ENCODE data around the gene ESYT2. TPM values are rescaled to one million over a fixed set of nuclear protein-coding genes. Genes with fewer than 3 reads are reported as not detected.
A peak's percentile ranks its signal among the peaks of the same experiment; 100 is the strongest.

The ESYT2 gene
- total and polyA plus RNA-seq, 2 donors (not counting 1 experiment from before 2014, with no cell fraction given), result 66.0 to 93.0 TPM

DNA sequence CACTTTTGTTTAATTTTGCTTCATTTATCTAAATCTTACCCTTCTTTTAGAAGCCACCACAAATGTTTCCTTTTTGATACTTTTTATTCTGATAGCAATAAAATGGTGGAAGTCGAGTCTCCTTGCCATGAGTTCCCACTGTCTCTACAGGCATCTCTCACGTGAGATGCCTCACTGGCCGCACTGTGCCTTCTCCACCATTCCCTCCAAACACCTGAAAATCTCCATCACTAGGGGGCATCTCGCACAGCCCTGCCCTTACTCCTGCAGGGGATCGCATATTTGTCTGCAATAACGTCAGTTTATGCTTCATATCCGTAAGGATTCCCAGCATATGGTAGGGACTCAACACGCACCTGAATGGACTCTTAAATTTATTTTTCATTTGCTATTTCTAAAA lies 68.4 kb downstream of the ESYT2 start:
- Histone ChIP-seq H3K4me3 (replicated peaks in 1 of 4; ENCODE audit: control extremely low read depth in 1 of 4, insufficient read depth in 1 of 4, low read depth in 3 of 4, low read length in 4 of 4) (no peak overlapping the region), H3K36me3 (ENCODE audit: control insufficient read depth, insufficient read depth, low read length) (peaks cover 16% of the 10 kb centered on the region), H3K27ac (ENCODE audit: insufficient read depth, low read length) (no peak overlapping the region), H3K9ac (ENCODE audit: insufficient read depth, low read length) (no peak overlapping the region), H3K27me3 (ENCODE audit: control insufficient read depth, insufficient read depth, low read length) (no peaks in the 10 kb centered on the region), H3K4me2 (ENCODE audit: extremely low read depth, insufficient read depth, low read length) (no peak overlapping the region), H3K79me2 (ENCODE audit: control insufficient read depth, insufficient read depth, low read length) (no peaks in the 10 kb centered on the region), H3K9me3 (ENCODE audit: control insufficient read depth, insufficient read depth, low read depth, low read length) (no peaks in the 10 kb centered on the region), H2AFZ (ENCODE audit: low read length) (no peak overlapping the region), H4K20me1 (ENCODE audit: control insufficient read depth, extremely low read depth, insufficient read depth, low read length) (no peaks in the 10 kb centered on the region), H3K4me1 (ENCODE audit: control insufficient read depth, extremely low read depth, insufficient read depth, low read length) (no peaks in the 10 kb centered on the region)
- no peak for TF ChIP-seq EZH2 (IDR thresholded peaks at IDR 0.05; ENCODE audit: low read length, missing control alignments)
- TF ChIP-seq, protein P1, sequence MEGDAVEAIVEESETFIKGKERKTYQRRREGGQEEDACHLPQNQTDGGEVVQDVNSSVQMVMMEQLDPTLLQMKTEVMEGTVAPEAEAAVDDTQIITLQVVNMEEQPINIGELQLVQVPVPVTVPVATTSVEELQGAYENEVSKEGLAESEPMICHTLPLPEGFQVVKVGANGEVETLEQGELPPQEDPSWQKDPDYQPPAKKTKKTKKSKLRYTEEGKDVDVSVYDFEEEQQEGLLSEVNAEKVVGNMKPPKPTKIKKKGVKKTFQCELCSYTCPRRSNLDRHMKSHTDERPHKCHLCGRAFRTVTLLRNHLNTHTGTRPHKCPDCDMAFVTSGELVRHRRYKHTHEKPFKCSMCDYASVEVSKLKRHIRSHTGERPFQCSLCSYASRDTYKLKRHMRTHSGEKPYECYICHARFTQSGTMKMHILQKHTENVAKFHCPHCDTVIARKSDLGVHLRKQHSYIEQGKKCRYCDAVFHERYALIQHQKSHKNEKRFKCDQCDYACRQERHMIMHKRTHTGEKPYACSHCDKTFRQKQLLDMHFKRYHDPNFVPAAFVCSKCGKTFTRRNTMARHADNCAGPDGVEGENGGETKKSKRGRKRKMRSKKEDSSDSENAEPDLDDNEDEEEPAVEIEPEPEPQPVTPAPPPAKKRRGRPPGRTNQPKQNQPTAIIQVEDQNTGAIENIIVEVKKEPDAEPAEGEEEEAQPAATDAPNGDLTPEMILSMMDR (conservative IDR thresholded peaks at IDR 0.05 in 1 of 2, IDR thresholded peaks at IDR 0.05 in 1 of 2; ENCODE audit: low read depth in 1 of 2, low read length in 2 of 2), result peak; percentile 7 to 17
- DNase-seq (ENCODE audit: low read depth in 2 of 2), result no peak

DNA sequence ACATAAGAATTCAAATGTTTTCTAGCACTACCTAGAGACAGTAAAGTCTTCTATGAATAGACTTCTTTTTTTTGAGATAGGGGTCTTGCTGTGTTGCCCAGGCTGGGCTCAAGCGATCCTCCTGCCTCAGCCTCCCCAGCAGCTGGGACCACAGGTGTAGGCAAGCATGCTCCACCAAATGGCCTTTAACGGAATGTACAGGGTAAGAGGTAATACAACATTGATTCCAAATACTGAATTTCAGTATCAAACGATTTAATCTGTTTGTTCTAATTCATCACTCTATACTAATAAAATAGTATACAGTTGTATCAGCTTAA lies 68.9 kb downstream of the ESYT2 start:
- no peak for DNase-seq (ENCODE audit: low read depth in 2 of 2)
- no peaks in the 10 kb centered on the region for H4K20me1 ChIP-seq (ENCODE audit: control insufficient read depth, extremely low read depth, insufficient read depth, low read length)
- H3K9me3 ChIP-seq (ENCODE audit: control insufficient read depth, insufficient read depth, low read depth, low read length), result no peaks in the 10 kb centered on the region
- no peak overlapping the region for H2AFZ ChIP-seq (ENCODE audit: low read length)
- no peak overlapping the region for H3K4me3 ChIP-seq (replicated peaks in 1 of 4; ENCODE audit: control extremely low read depth in 1 of 4, insufficient read depth in 1 of 4, low read depth in 3 of 4, low read length in 4 of 4)
- H3K4me1 ChIP-seq (ENCODE audit: control insufficient read depth, extremely low read depth, insufficient read depth, low read length), result no peaks in the 10 kb centered on the region
- no peak overlapping the region for H3K9ac ChIP-seq (ENCODE audit: insufficient read depth, low read length)
- no peak for TF ChIP-seq EZH2 (IDR thresholded peaks at IDR 0.05; ENCODE audit: low read length, missing control alignments)
- TF ChIP-seq, protein P1 (conservative IDR thresholded peaks at IDR 0.05 in 1 of 2, IDR thresholded peaks at IDR 0.05 in 1 of 2; ENCODE audit: low read depth in 1 of 2, low read length in 2 of 2), result no peak
- peaks cover 16% of the 10 kb centered on the region for H3K36me3 ChIP-seq (ENCODE audit: control insufficient read depth, insufficient read depth, low read length)
- no peaks in the 10 kb centered on the region for H3K79me2 ChIP-seq (ENCODE audit: control insufficient read depth, insufficient read depth, low read length)
- no peak overlapping the region for H3K4me2 ChIP-seq (ENCODE audit: extremely low read depth, insufficient read depth, low read length)
- H3K27ac ChIP-seq (ENCODE audit: insufficient read depth, low read length), result no peak overlapping the region
- H3K27me3 ChIP-seq (ENCODE audit: control insufficient read depth, insufficient read depth, low read length), result no peaks in the 10 kb centered on the region

- DNase-seq (ENCODE audit: low read depth in 2 of 2), result no peak
- TF ChIP-seq EZH2 (IDR thresholded peaks at IDR 0.05; ENCODE audit: low read length, missing control alignments), result no peak
- TF ChIP-seq, protein P1 (conservative IDR thresholded peaks at IDR 0.05 in 1 of 2, IDR thresholded peaks at IDR 0.05 in 1 of 2; ENCODE audit: low read depth in 1 of 2, low read length in 2 of 2), result no peak
- Histone ChIP-seq H3K27me3 (ENCODE audit: control insufficient read depth, insufficient read depth, low read length) (no peaks in the 10 kb centered on the region), H4K20me1 (ENCODE audit: control insufficient read depth, extremely low read depth, insufficient read depth, low read length) (no peaks in the 10 kb centered on the region), H3K4me2 (ENCODE audit: extremely low read depth, insufficient read depth, low read length) (no peak overlapping the region), H3K79me2 (ENCODE audit: control insufficient read depth, insufficient read depth, low read length) (no peaks in the 10 kb centered on the region), H2AFZ (ENCODE audit: low read length) (no peak overlapping the region), H3K9ac (ENCODE audit: insufficient read depth, low read length) (no peak overlapping the region), H3K4me3 (replicated peaks in 1 of 4; ENCODE audit: control extremely low read depth in 1 of 4, insufficient read depth in 1 of 4, low read depth in 3 of 4, low read length in 4 of 4) (no peak overlapping the region), H3K9me3 (ENCODE audit: control insufficient read depth, insufficient read depth, low read depth, low read length) (no peaks in the 10 kb centered on the region), H3K36me3 (ENCODE audit: control insufficient read depth, insufficient read depth, low read length) (peaks cover 15% of the 10 kb centered on the region), H3K27ac (ENCODE audit: insufficient read depth, low read length) (no peak overlapping the region), H3K4me1 (ENCODE audit: control insufficient read depth, extremely low read depth, insufficient read depth, low read length) (no peaks in the 10 kb centered on the region)
Measured at GRCh38 chr7:158759749-158760444, 69.4 kb downstream of the ESYT2 start.

All from fibroblast of lung (primary cell).